Measurements from ENCODE around the gene TMEM184A. TPM values are rescaled to one million over a fixed set of nuclear protein-coding genes. Genes with fewer than 3 reads are reported as not detected.
A peak's percentile ranks its signal among the peaks of the same experiment; 100 is the strongest.

Gene TMEM184A
- total RNA-seq, 6 experiments from 2014 or later, result 15.1 to 32.8 (median 26.7) TPM

GRCh38 chr7:1535100-1535458 lies 20.9 kb downstream of the TMEM184A start:
- Histone ChIP-seq H3K4me3 (no peak overlapping the region), H3K9me3 (no peaks in the 10 kb centered on the region), H3K36me3 (peaks cover 0 to 3% (median 1%) of the 10 kb centered on the region in 4 donors), H3K4me1 (peaks cover 0 to 29% (median 13%) of the 10 kb centered on the region in 4 donors), H3K27ac (no peak overlapping the region), H3K27me3 (no peaks in the 10 kb centered on the region)
- WGBS (ENCODE audit: insufficient coverage, low coverage, low lambda C conversion rate, missing lambda C conversion rate), result 53% methylated on average over 3 of the region's 6 CpGs
- intact Hi-C loops (cut with DNase I), result no loop called here
- DNase-seq, result no peak
- ATAC-seq, result no peak
- no peak for TF ChIP-seq POLR2A (IDR thresholded peaks at IDR 0.05)
- no peak for TF ChIP-seq CTCF (IDR thresholded peaks at IDR 0.05)

DNA sequence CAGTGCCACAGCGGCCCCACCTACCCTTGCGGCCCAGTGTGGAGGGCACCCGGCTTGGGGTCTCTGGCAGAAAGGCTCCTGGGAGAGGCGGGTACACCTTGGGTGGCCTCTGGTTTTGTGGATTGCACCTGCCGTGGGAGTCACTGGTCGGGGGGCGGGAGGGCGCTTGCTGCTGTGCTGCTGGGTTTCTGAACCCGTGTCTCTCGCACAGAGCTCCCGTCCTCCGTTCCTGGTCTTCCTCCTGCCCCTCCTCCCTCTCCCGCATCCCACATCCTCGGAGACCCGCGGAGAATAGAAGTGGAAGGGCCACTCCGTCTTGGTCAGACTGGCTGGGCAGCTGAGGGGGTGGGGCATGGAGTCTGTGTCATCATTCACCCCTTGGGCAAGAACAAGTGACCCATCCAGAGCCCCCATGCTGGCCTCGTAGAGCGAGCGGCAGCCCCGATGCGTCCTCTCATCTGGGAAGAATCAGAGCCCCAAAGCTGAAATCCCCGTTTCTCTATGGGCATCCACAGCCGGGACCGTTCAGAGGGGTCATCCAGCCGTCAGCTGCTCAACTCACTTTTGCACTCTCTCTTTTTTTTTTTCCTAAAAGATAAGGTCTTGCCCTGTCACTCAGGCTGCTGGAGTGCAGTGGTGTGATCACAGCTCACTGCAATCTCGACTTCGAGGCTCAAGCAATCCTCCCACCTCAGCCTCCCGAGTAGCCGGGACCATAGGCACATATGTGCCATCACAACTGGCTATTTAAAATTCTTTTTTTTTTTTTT lies 21.5 kb downstream of the TMEM184A start:
- ATAC-seq, result no peak
- H3K4me3 ChIP-seq, result no peak overlapping the region

GRCh38 chr7:1533547-1534329 lies 22.3 kb downstream of the TMEM184A start:
- TF ChIP-seq POLR2A (IDR thresholded peaks at IDR 0.05) (no peak), CTCF (IDR thresholded peaks at IDR 0.05) (no peak)
- Histone ChIP-seq H3K27ac (peak overlapping the region; percentile 95 to 100 (median 97)), H3K4me3 (no peak overlapping the region), H3K4me1 (peaks cover 0 to 29% (median 13%) of the 10 kb centered on the region in 4 donors), H3K36me3 (no peaks in the 10 kb centered on the region), H3K9me3 (no peaks in the 10 kb centered on the region), H3K27me3 (no peaks in the 10 kb centered on the region)
- ATAC-seq, result no peak
- 73% methylated on average over 7 of the region's 24 CpGs for WGBS (ENCODE audit: insufficient coverage, low coverage, low lambda C conversion rate, missing lambda C conversion rate)
- intact Hi-C loops (cut with DNase I), result no loop called here
- peak in 2 of 3 donors; percentile 41 to 59 for DNase-seq

More for the DNA sequence above, 21.5 kb downstream of the TMEM184A start:
- WGBS (ENCODE audit: insufficient coverage, low coverage, low lambda C conversion rate, missing lambda C conversion rate), result 94% methylated on average over 12 of the region's 30 CpGs
- peaks cover 0 to 29% (median 13%) of the 10 kb centered on the region in 4 donors for H3K4me1 ChIP-seq
- no peak overlapping the region for H3K27ac ChIP-seq
- intact Hi-C loops (cut with DNase I), result no loop called here
- H3K36me3 ChIP-seq, result no peaks in the 10 kb centered on the region
- TF ChIP-seq CTCF (IDR thresholded peaks at IDR 0.05) (no peak), POLR2A (IDR thresholded peaks at IDR 0.05) (no peak)
- DNase-seq, result no peak
- H3K27me3 ChIP-seq, result no peaks in the 10 kb centered on the region
- no peaks in the 10 kb centered on the region for H3K9me3 ChIP-seq

DNA sequence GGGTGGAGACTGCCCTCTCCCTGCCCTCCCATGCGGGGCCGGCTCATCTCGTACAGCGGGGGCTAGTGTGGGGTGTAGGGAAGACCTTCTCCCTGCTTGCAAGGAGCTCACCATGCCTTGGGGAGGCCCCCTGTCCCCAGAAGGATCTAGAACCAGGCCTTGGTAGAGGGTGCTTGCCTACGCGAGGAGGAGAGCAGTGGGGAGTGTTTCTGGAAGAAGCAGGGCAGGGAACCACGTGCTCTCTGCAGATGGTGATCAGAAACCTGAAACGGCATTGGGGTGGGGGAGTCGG lies 22.8 kb downstream of the TMEM184A start:
- Histone ChIP-seq H3K9me3 (no peaks in the 10 kb centered on the region), H3K4me3 (peak overlapping the region; percentile 8 to 60 (median 60)), H3K27me3 (no peaks in the 10 kb centered on the region), H3K4me1 (peaks cover 0 to 29% (median 13%) of the 10 kb centered on the region in 4 donors), H3K36me3 (no peaks in the 10 kb centered on the region), H3K27ac (peak overlapping the region; percentile 95 to 100 (median 97))
- ATAC-seq (no peak), DNase-seq (no peak)
- WGBS (ENCODE audit: insufficient coverage, low coverage, low lambda C conversion rate, missing lambda C conversion rate), result 42% methylated on average over 4 of the region's 9 CpGs
- TF ChIP-seq POLR2A (IDR thresholded peaks at IDR 0.05), result no peak
- TF ChIP-seq CTCF (IDR thresholded peaks at IDR 0.05), result no peak
- intact Hi-C loops (cut with DNase I), result no loop called here
